ENCODE data around the gene DPEP1. TPM values are rescaled to one million over a fixed set of nuclear protein-coding genes. Genes with fewer than 3 reads are reported as not detected.

The DPEP1 gene
- total and polyA plus RNA-seq, 8 donors, result 0.23 to 12.3 (median 1.00) TPM; not detected in 2

GRCh38 chr16:89579351-89579750 is 34.1 kb upstream of the DPEP1 start:
- Histone ChIP-seq H3K27me3 (peaks cover 18 to 40% (median 26%) of the 10 kb centered on the region in 3 donors), H3K36me3 (no peaks in the 10 kb centered on the region), H3K4me3 (no peak overlapping the region), H3K27ac (no peak overlapping the region), H3K9me3 (no peaks in the 10 kb centered on the region), H3K4me1 (peaks cover 32 to 50% (median 44%) of the 10 kb centered on the region in 4 donors)
- TF ChIP-seq CTCF (IDR thresholded peaks at IDR 0.05) (no peak), POLR2AphosphoS5 (IDR thresholded peaks at IDR 0.05) (no peak), POLR2A (IDR thresholded peaks at IDR 0.05) (no peak), EP300 (IDR thresholded peaks at IDR 0.05) (no peak)
- intact Hi-C loops (cut with DNase I; ENCODE audit: low total_unique reads), result loop anchor here (10.0 kb wide), 1 partner anchor 65 kb away; no protein-coding TSS in a partner anchor
- no peak for DNase-seq
- 91 to 94% (median 92%) methylated on average over 15 of the region's 15 CpGs for WGBS, 5 donors

- H3K9me3 ChIP-seq, result no peaks in the 10 kb centered on the region
- H3K4me1 ChIP-seq, result peaks cover 14 to 50% (median 31%) of the 10 kb centered on the region in 4 donors
- no peak overlapping the region for H3K4me3 ChIP-seq
- no peak for DNase-seq
- intact Hi-C loops (cut with DNase I; ENCODE audit: low total_unique reads), result no loop called here
- TF ChIP-seq CTCF (IDR thresholded peaks at IDR 0.05) (no peak), EP300 (IDR thresholded peaks at IDR 0.05) (no peak), POLR2A (IDR thresholded peaks at IDR 0.05) (no peak), POLR2AphosphoS5 (IDR thresholded peaks at IDR 0.05) (no peak)
- no peaks in the 10 kb centered on the region for H3K36me3 ChIP-seq
- WGBS, 5 donors, result 83 to 92% (median 87%) methylated on average over 32 to 33 of the region's 33 CpGs
- peaks cover 2 to 22% (median 9%) of the 10 kb centered on the region in 3 donors for H3K27me3 ChIP-seq
- peak overlapping the region in 1 of 5 donors; percentile 83 for H3K27ac ChIP-seq
Observed at GRCh38 chr16:89581045-89581695, 32.3 kb upstream of the DPEP1 start.

- Histone ChIP-seq H3K4me1 (peaks cover 13 to 52% (median 28%) of the 10 kb centered on the region in 4 donors), H3K27ac (peak overlapping the region; percentile 73 to 89 (median 76)), H3K27me3 (peaks cover 0 to 14% (median under 1%) of the 10 kb centered on the region in 3 donors), H3K36me3 (no peaks in the 10 kb centered on the region), H3K9me3 (no peaks in the 10 kb centered on the region), H3K4me3 (no peak overlapping the region)
- WGBS, 5 donors, result 31 to 50% (median 46%) methylated on average over 13 to 15 of the region's 15 CpGs
- DNase-seq, result peak; percentile 76 to 80
- TF ChIP-seq POLR2AphosphoS5 (IDR thresholded peaks at IDR 0.05) (peak in 2 of 3 donors; percentile 53 to 85), CTCF (IDR thresholded peaks at IDR 0.05) (no peak), POLR2A (IDR thresholded peaks at IDR 0.05) (no peak), EP300 (IDR thresholded peaks at IDR 0.05) (no peak)
- intact Hi-C loops (cut with DNase I; ENCODE audit: low total_unique reads), result no loop called here
Observed at GRCh38 chr16:89581861-89582563, 31.4 kb upstream of the DPEP1 start.

- intact Hi-C loops (cut with DNase I; ENCODE audit: low total_unique reads), result no loop called here
- no peak for TF ChIP-seq CTCF (IDR thresholded peaks at IDR 0.05)
- TF ChIP-seq EP300 (IDR thresholded peaks at IDR 0.05), result no peak
- TF ChIP-seq POLR2AphosphoS5 (IDR thresholded peaks at IDR 0.05), result no peak
- TF ChIP-seq POLR2A (IDR thresholded peaks at IDR 0.05), result no peak
- no peak overlapping the region for H3K4me3 ChIP-seq
- WGBS, 5 donors, result 84 to 94% (median 90%) methylated on average over 11 to 19 of the region's 19 CpGs
- H3K27ac ChIP-seq, result peak overlapping the region; percentile 73 to 89 (median 76)
- peaks cover 0 to 7% (median 0%) of the 10 kb centered on the region in 3 donors for H3K27me3 ChIP-seq
- DNase-seq, result no peak
- peaks cover 13 to 52% (median 28%) of the 10 kb centered on the region in 4 donors for H3K4me1 ChIP-seq
- no peaks in the 10 kb centered on the region for H3K9me3 ChIP-seq
- no peaks in the 10 kb centered on the region for H3K36me3 ChIP-seq
Observed at GRCh38 chr16:89582614-89583196, 30.7 kb upstream of the DPEP1 start.
